CD4-positive, alpha-beta T cell treated with Interleukin-1 beta for 1 hour (primary cell): Measurements from ENCODE around the gene KBTBD3.

Experiments
- DNase-seq, 2 donors: peaks; one replicate each; pipeline ENCODE4 v3.0.0-alpha.2; 2020 to 2022

KBTBD3 gene

DNA sequence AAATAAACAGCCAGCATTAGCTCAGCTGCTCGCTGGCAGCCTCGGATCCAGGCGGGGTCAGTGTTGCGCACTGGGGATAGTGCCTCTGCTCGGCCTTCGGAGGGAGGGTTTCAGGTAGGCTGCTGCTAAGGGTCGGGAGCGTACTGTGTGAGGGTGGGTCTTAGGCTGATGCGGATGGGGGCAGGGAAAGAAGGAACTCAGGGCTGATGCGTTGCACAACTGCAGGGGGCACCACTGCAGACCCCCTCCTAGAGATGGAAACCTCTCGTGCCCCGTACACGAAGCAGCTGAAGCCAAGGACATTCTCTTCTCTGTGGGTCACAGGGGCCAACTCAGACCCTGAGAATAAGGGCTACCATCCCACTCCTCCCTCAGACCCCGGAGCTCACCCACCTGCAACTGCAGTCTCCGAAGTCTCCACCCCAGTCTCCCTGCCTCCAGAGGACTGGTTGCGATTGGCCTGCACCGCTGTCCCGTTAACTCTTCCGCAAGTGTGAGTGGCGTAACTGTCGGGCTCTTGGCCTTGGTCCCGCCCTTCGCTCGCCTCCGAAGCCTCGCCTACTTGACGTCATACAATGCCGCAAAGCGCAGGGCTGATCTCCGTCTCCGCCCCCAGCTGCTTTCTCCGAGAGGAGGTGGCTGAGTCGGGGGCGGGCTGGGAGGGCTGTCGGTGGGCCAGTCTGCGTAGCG is at the start of gene KBTBD3:
Gene KBTBD3 (minus strand): TSS at position 429 of the 690 bp plus-strand sequence. CDS start 18,250 bp downstream, outside the sequence.
- DNase-seq = peak; percentile 98

DNA sequence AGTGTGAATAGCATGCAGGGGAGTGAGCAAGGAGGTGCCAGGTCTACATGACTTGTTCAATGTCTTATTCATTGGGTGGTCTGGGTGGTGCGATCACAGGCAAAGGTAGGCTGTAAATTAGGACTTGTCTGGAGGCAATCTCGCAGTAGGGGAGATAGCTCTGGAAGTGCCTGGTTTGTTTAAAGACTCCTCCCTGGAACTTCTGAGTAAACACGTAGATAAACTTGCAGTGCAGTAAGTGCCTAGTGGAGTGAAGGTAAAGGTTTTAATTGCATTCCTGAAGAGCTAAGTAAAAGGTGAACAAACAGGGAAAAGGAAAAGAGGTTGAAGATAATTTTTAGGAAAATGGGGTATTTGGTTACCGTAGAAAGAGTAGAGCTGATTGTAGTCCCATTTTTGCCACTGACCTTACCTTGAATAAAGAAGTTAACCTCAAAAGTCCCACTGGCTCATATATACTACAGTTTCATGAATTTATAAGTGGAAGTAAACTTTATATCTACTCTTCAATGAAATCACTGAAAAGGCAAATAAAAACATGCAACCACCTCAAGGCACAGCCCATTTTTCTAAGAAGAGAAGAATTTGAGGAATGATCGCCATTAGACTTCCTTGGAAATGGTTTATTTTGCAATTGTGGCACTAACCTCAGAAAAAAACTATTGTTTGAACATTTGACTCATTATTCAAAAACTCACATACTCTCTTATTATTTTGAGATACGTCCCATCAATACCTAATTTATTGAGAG is 44.6 kb upstream of the KBTBD3 start:
- DNase-seq = no peak

DNA sequence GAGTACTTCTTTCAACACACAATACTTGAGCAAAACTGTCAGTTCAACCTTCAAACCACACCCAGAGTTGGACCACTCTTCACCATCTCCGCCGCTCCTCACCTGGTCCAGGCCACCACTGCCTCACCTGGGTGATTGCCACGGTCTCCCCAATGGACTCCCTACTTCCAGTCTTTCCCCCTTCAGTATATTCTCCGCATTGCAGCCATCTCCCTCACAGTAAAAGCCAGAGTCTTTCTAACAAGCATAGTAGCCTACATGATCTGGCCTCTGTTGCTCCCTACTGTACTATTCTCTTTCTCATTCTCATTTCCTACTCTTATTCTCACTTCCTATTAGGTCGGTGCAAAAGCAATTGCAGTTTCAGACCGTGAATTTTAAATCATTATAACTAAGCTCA is 28.8 kb upstream of the KBTBD3 start:
- no peak for DNase-seq

DNA sequence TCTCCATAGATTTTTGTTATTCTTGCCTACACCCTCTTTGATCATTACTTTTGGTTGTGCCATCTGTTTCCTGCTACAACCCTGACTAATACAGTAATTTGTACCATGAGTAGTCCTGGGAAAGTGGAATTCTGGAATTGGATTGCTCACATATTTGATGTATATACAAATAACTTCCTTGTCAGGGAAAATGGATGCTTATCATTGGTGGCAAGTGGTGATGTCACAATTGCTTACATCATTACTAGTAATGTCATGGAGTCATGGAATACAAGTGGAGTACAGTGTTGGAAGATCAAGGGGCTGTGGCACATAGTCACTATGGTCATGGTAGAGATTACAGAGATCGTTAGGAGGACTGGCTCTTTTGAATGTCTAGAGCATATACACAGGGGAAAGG is 24.7 kb upstream of the KBTBD3 start:
- DNase-seq = no peak

- DNase-seq = no peak
Observed at GRCh38 chr11:106101370-106101769, 24.2 kb upstream of the KBTBD3 start.

GRCh38 chr11:106098893-106099553 is 21.9 kb upstream of the KBTBD3 start:
- no peak for DNase-seq

GRCh38 chr11:106092446-106092845 is 15.3 kb upstream of the KBTBD3 start:
- no peak for DNase-seq

DNA sequence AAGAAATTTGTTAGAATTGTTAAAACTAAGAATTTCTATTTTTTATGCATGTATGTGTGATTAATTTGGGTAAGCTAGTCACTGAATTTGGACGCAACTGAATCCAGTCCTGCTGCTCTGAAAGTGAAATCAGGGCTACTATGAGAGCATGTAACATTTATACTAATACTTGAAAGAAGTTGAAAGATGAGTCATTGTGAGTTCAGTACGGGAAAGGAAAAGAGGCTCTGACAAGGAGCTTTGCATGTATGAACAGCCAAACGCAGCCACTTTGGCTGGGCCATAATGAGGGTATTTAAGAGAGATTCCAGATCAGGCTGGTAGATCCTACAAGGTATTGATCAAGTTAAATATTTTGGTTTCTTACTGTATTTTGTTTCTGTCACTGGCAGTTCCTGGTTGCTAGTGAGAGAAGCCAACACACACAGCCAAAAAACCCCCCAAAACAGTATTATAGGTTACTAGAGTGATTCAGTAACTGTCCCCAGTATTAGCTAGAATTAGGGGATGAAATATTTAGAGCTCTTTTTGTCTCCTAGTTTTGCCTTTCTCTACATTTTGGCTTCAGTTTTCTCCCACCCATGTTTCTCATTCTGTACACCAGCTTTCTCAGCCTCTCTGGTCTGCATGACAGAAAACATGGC is 14.5 kb upstream of the KBTBD3 start:
- DNase-seq = no peak

DNA sequence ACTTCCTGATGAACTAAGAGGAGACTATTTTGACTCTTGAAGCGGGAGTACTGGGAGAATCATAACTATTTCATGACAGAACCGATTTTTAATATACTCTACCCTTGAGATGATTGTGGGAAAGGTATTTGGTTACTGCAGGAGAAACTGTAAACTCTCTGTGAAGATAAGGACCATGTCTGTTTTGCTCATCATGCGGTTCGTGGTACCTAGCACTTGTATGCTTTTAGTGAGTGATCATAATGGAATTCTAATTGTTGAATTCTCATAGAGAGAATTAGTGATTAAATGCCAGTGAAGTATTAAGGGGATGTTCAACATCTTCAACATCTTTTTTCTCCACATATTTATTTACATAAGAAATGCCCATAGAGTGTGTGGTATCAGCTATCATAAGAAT is 11.7 kb upstream of the KBTBD3 start:
- no peak for DNase-seq

DNA sequence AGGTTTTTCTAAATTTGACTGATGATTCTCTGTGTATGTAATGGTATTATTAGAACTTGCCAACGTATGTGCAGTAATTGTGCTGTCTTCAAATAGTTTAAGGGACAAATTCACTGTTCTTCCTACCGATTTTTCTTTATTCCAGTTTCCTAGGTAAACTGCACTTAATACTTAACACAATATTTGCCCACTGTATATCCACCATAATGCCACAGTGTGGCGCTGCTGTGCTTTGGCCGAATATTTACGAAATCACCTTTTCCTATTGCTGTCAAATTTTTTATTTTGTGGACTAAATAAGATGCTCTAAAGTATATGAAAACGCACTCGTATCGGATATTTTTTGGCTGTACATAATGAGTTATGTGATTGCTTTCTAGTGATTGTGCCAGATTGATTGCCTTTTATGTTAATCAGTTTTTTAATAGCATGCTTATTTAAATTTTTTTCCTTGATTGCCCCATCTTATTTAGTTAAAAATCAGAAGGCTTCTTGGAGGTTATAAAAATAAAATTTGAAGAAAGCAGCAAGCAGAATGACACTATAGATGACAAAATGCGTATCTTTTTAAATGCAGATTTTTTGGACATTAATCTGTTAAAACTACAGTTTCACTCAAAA is 10.8 kb upstream of the KBTBD3 start:
- peak; percentile 34 to 51 for DNase-seq

GRCh38 chr11:106086850-106087249 is 9.7 kb upstream of the KBTBD3 start:
- no peak for DNase-seq

DNA sequence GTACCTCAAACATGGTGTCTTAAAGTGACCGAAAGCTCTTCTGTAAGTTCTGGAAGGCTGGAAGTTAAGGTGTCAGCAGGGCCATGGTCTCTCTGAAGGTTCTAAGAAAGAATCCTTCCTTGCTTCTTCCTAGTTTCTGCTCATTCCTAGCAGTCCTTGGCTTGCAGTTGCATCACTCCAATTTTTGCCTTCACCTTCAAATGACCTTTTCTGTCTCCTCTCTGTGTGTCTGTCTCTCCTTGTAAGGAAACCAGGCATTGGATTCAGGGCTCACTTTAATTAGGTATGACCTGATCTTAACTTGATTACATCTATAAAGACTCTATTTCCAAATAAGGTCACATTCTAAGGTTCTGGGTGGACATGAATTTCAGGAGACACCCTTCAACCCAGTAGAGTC is 9.0 kb upstream of the KBTBD3 start:
- no peak for DNase-seq

DNA sequence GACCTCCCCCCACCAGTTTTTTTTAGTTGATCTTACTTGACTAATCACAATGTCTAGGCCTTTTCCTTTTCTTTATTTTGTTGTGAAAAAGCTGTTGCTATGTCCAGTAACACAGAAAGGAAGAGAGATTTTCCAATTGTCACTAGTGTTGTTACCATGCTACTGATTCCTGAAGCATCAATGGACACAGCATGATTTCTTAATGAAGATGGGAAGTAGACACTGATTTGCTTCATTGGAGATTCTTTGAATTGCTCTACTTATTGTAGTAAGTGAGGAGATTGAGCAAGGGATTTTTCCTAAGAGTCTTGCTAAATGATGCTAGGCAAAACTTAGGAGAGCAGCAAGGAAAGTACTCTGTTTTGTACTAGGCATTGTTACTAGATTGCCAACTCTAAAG is 4.9 kb upstream of the KBTBD3 start:
- no peak for DNase-seq

DNA sequence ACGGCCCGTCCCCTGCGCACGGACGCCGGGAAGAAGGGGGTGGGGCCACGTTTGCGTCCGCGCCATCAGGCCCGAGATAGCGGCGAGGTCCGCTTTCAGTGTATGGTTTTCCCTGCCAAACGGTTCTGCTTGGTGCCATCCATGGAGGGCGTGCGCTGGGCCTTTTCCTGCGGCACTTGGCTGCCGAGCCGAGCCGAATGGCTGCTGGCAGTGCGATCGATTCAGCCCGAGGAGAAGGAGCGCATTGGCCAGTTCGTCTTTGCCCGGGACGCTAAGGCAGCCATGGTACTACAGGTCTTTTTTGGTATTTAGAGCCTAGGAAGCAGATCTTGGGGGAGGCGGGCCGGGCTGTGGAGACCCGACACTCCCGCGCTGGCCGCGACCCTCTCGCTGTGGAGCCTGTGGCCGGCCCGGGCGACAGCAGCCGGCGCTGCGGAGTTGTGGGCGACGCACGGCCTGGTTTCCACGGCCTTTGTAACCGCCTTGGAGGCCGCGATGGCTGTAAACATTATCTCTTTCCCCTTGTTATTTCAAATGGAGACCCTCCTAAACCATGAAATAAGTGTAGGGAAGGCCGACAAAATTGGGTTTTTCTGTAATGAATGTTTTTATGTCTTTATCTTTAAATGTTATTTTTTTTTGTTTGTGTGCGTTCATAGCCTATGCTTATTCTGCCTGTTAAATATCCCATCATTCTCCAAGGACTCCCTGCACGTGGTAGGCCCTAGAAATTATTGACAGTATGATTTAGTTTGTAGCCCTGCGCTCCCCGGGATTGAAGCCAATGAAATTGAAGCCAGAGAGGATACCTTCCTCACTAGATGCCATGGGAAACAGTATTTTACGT is 685 bp upstream of the KBTBD3 start, which contains the start of gene AASDHPPT:
Gene AASDHPPT (plus strand): TSS at position 54 of the 847 bp plus-strand sequence. CDS start 49 bp downstream, at position 103.
- no peak for DNase-seq

DNA sequence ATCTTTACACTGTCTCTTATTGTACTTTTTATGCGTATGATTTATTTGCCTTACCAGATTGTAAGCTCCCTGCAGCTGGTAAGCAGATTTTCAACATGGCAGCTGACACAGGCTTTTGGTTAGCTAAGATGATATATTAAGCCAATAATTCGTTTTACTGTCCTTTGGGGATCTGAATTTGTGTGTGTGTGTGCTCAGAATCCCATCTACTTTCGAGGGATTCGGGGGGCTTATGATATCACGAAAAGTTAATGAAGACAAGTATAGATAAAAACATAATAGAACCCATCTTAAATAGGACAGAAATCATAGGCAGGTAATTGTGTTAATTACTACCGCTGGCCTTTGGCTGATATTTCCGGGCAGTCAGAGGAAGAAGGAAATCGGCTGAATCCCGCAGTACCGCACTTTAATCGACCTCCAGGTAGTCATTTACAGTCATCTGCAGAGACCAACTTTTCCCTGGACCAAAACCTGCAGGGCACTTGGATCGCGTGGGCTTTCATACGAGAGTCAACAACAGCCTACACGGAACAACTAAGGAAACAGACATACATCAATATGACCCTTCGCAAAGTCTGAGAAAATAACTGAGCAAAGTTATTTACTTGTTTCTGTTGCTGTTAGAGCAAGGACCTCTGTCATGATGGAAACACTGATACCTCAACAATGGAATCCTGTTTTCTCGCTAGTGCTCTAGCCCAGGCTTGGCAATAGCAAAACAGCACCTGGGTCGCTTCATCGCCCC is 802 bp downstream of the KBTBD3 start:
- no peak for DNase-seq

GRCh38 chr11:106072804-106073203 is 4.3 kb downstream of the KBTBD3 start:
- DNase-seq = no peak

- DNase-seq = no peak
Observed at GRCh38 chr11:106070606-106071005, 6.5 kb downstream of the KBTBD3 start.

GRCh38 chr11:106063009-106063408 is 14.1 kb downstream of the KBTBD3 start:
- no peak for DNase-seq

GRCh38 chr11:106061954-106062949 is 14.9 kb downstream of the KBTBD3 start:
- DNase-seq = no peak
